ENCODE measurements around the gene FASTK. TPM values are rescaled to one million over a fixed set of nuclear protein-coding genes. Genes with fewer than 3 reads are reported as not detected.

The FASTK gene
- total and polyA plus RNA-seq, 2 of the 4 experiments (the other 2 are of a cell fraction): 53.8 to 115 TPM

DNA sequence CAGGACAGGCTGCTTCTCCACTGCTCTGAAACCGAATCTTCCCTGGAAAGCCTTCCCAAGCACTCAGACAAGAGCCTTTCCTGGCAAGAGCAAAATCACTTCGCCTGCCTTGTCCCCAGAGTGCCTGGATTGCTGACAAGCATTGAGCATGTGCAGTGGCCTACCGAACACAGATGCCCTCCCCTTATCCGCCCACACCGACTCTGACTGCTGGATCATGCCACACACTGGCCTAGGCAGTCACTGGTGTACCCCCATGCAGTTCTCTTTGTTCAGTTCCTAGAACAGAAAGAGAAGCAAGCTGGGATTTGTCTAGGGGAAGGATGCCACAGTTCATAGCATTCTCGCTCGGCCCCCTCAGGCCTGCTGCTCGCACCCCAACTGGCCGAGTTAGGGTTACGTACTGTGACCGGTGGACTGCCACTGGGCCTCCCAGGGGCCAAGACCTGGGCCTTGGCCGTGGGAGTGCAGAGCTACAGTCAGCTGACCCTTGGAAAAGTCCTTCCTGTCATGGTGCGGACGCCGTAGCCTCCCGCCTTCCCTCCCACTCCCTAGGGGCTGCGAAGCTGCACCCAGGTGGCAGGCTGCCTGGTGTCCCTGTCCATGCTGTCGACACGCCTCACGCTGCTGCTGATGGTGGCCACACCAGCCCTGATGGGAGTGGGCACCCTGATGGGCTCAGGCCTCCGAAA, 45.4 kb downstream of the FASTK start:
- Histone ChIP-seq H4K5ac (ENCODE audit: low read depth, low read length) (no peak overlapping the region), H2BK20ac (ENCODE audit: low read depth, low read length) (no peak overlapping the region), H2BK15ac (ENCODE audit: low read depth, low read length) (no peak overlapping the region), H3K4ac (ENCODE audit: low read depth, low read length) (no peak overlapping the region), H4K91ac (ENCODE audit: insufficient read depth, low read depth, low read length) (no peak overlapping the region), H2AK5ac (ENCODE audit: low read depth, low read length) (no peak overlapping the region), H3K4me1 (ENCODE audit: control insufficient read depth, insufficient read depth, low read length) (peaks cover 17% of the 10 kb centered on the region), H3K4me3 (ENCODE audit: insufficient read depth, low read depth, low read length) (no peak overlapping the region), H3K18ac (ENCODE audit: low read depth, low read length) (no peak overlapping the region), H4K8ac (ENCODE audit: low read depth in 2 of 2, low read length in 2 of 2) (no peak overlapping the region), H3K9me3 (ENCODE audit: control insufficient read depth, insufficient read depth, low read length) (no peaks in the 10 kb centered on the region), H3K14ac (replicated peaks; ENCODE audit: low read depth, low read length) (no peak overlapping the region), H3K79me1 (ENCODE audit: low read depth in 1 of 2, low read length in 2 of 2) (peaks cover 0 to 23% of the 10 kb centered on the region in 2 experiments; a peak in 1 of 4 replicates), H2AK9ac (replicated peaks; ENCODE audit: low read depth, low read length, poor library complexity) (no peak overlapping the region), H3K23ac (ENCODE audit: low read depth, low read length) (no peak overlapping the region), H3K36me3 (ENCODE audit: control insufficient read depth, insufficient read depth, low read length) (peaks cover 30% of the 10 kb centered on the region), H3K9me1 (ENCODE audit: insufficient read depth, low read length) (peaks cover 17% of the 10 kb centered on the region), H3K9ac (ENCODE audit: low read depth, low read length) (no peak overlapping the region), H2BK5ac (ENCODE audit: low read depth, low read length, poor library complexity, severe bottlenecking) (no peak overlapping the region), H4K20me1 (ENCODE audit: insufficient read depth, low read length) (peaks cover 8% of the 10 kb centered on the region), H3K27ac (ENCODE audit: insufficient read depth, low read length) (no peak overlapping the region), H3K4me2 (ENCODE audit: low read depth, low read length) (no peak overlapping the region), H2AFZ (replicated peaks; ENCODE audit: low read length, poor library complexity) (no peak overlapping the region), H3K56ac (ENCODE audit: extremely low read depth, insufficient read depth, low read length) (no peak overlapping the region), H3K27me3 (ENCODE audit: control insufficient read depth, insufficient read depth, low read length) (no peaks in the 10 kb centered on the region), H2BK120ac (ENCODE audit: low read depth, low read length) (no peak overlapping the region)
- in situ Hi-C loops (cut with MboI; ENCODE audit: low sequenced_read_pairs): no loop called here
- intact Hi-C loops (cut with micrococcal nuclease): no loop called here
- no peak for ATAC-seq (ENCODE audit: low read depth)
- no TSS peak for BruUV-seq (replicated peaks)
- DNase-seq: no peak
- ChIA-PET POLR2A (ENCODE audit: unreplicated experiment) (no interaction called here), CTCF (no interaction called here)
- no peak for TF ChIP-seq NFE2L2 (IDR thresholded peaks at IDR 0.05; ENCODE audit: low read depth, low read length)
- TF ChIP-seq MAZ (IDR thresholded peaks at IDR 0.05; ENCODE audit: borderline replicate concordance, low read depth, low read length): no peak
- TF ChIP-seq CEBPB (IDR thresholded peaks at IDR 0.05; ENCODE audit: low read depth, low read length): no peak
- TF ChIP-seq SMC3 (IDR thresholded peaks at IDR 0.05; ENCODE audit: low read depth, low read length): no peak
- TF ChIP-seq POLR2A (IDR thresholded peaks at IDR 0.05; ENCODE audit: low read depth, low read length): no peak
- TF ChIP-seq RCOR1 (IDR thresholded peaks at IDR 0.05; ENCODE audit: insufficient replicate concordance, low read length): no peak
- TF ChIP-seq ELK1 (IDR thresholded peaks at IDR 0.05; ENCODE audit: borderline replicate concordance, low read depth, low read length): no peak
- no peak for TF ChIP-seq CHD1 (IDR thresholded peaks at IDR 0.05; ENCODE audit: low read depth, low read length)
- WGBS, 2 experiments (ENCODE audit: extremely low coverage in 2 of 2, insufficient read length in 1 of 2): 93% methylated on average over 11 of the region's 21 CpGs; no CpG with 5 or more reads in 1 of the 2 experiments
- dilution Hi-C loops (cut with HindIII; ENCODE audit: low sequenced_read_pairs, unreplicated experiment): no loop called here
